K562 (cell line): ENCODE results near the gene PCBP3. TPM values are rescaled to one million over a fixed set of nuclear protein-coding genes. Genes with fewer than 3 reads are reported as not detected.

Experiments used
- CLOCK ChIP-seq: fragments of 250-450 bp; sonication (Bioruptor Pico); IDR thresholded peaks from 2 replicates; pipeline ENCODE4 v1.4.0; 2020; ENCODE audit warnings: mild to moderate bottlenecking, moderate library complexity, borderline replicate concordance
- HBP1 ChIP-seq: fragments of 450-650 bp; formaldehyde crosslinking; IDR thresholded peaks from 2 replicates; pipeline ENCODE4 v1.4.0; 2022; ENCODE audit warnings: missing genetic modification characterization
- JUN ChIP-seq, 2 experiments: sonication (generic) in 1 of 2; formaldehyde crosslinking in 1 of 2; IDR thresholded peaks; 2 replicates each; pipeline versions ENCODE4 v1.6.1 to v1.8.0; 2012 to 2022; ENCODE audit warnings: borderline replicate concordance in 2 of 2, mild to moderate bottlenecking in 2 of 2, improper control_type of control experiment in 1 of 2, low read depth in 1 of 2, low read length in 1 of 2, missing genetic modification reagents in 1 of 2
- NR2C1 ChIP-seq, 2 experiments: fragments of 450-650 bp; IDR thresholded peaks; 2 replicates each; pipeline ENCODE4 v1.6.1; 2017; ENCODE audit warnings: mild to moderate bottlenecking in 2 of 2, antibody characterized with exemption in 1 of 2, inconsistent platforms in 1 of 2, missing compliant biosample characterization in 1 of 2, missing genetic modification characterization in 1 of 2
- RBM22 ChIP-seq: fragments of 200-400 bp; formaldehyde crosslinking; IDR thresholded peaks from 2 replicates; pipeline ENCODE4 v1.6.1; 2018; ENCODE audit warnings: low read length, low read depth; ENCODE audit not compliant: poor library complexity, severe bottlenecking
- SNRNP70 ChIP-seq: fragments of 200-400 bp; formaldehyde crosslinking; optimal IDR thresholded peaks from 2 replicates; pipeline ENCODE3; 2017; ENCODE audit warnings: low read depth, low read length
- THAP7 ChIP-seq: fragments of 250-450 bp; sonication (Bioruptor Pico); IDR thresholded peaks from 2 replicates; pipeline ENCODE4 v1.5.0; 2021
- THRB ChIP-seq: fragments of 450-650 bp; formaldehyde crosslinking; conservative IDR thresholded peaks from 2 replicates; pipeline ENCODE4 v1.4.0; 2022; ENCODE audit warnings: mild to moderate bottlenecking, missing genetic modification characterization
- ZBED1 ChIP-seq: IDR thresholded peaks from 2 replicates; pipeline ENCODE4 v1.6.1; 2014
- ZBTB8A ChIP-seq: fragments of 450-650 bp; IDR thresholded peaks from 2 replicates; pipeline ENCODE4 v1.6.1; 2018; ENCODE audit warnings: mild to moderate bottlenecking, moderate library complexity; ENCODE audit not compliant: partially characterized antibody
- ZNF398 ChIP-seq: fragments of 250-450 bp; sonication (Bioruptor Pico); IDR thresholded peaks from 2 replicates; pipeline ENCODE4 v1.8.0; 2021; ENCODE audit warnings: moderate library complexity, mild to moderate bottlenecking, inconsistent platforms
- polyA plus RNA-seq, 8 experiments: library from polyadenylated mRNA; depleted of rRNA in 4 of 8; stranded (reverse) in 5 of 8; unstranded in 3 of 8; fragments of >200 nt; fragmentation: Nextera tagmentation in 2 of 8; fragmentation: Illumina TruSeq in 1 of 8; extraction: Ambion mirVana in 2 of 8; extraction: Trizol in 1 of 8; gene quantifications; 2 replicates each; pipeline versions ENCODE4 v1.2.1 to v1.2.3, GENCODE V29; 2011 to 2014; ENCODE audit warnings: inconsistent platforms in 1 of 8, missing spikeins in 1 of 8
- total RNA-seq, 7 experiments: library from RNA; depleted of rRNA in 6 of 7; stranded (reverse); fragments of >200 nt in 6 of 7; fragmentation: Illumina TruSeq in 2 of 7; extraction: Trizol in 2 of 7; gene quantifications; 2 replicates each; pipeline versions ENCODE4 v1.2.1 to v1.2.3, GENCODE V29; 2011 to 2021; ENCODE audit warnings: low replicate concordance in 1 of 7

PCBP3 gene
- total and polyA plus RNA-seq, 9 of the 15 experiments (the other 6 are each of a cell fraction or from before 2014, with no cell fraction given), result 0.18 TPM; not detected in 8

- TF ChIP-seq CLOCK (no peak), NR2C1 (IDR thresholded peaks at IDR 0.05) (no peak), NR2C1 (tag; IDR thresholded peaks at IDR 0.05) (no peak), THAP7 (no peak), JUN (IDR thresholded peaks at IDR 0.05; ENCODE audit: borderline replicate concordance, low read depth, low read length) (no peak), JUN (CRISPR knock-in tag; IDR thresholded peaks at IDR 0.05; ENCODE audit: borderline replicate concordance) (no peak), THRB (CRISPR knock-in tag) (no peak), ZBED1 (no peak), RBM22 (no peak), ZBTB8A (no peak), HBP1 (no peak), ZNF398 (CRISPR knock-in tag) (no peak), SNRNP70 (no peak)
Observed at GRCh38 chr21:45629046-45629981, 14.2 kb upstream of the PCBP3 start (continued).
